ENCODE data around the gene KCNE2.

DNA sequence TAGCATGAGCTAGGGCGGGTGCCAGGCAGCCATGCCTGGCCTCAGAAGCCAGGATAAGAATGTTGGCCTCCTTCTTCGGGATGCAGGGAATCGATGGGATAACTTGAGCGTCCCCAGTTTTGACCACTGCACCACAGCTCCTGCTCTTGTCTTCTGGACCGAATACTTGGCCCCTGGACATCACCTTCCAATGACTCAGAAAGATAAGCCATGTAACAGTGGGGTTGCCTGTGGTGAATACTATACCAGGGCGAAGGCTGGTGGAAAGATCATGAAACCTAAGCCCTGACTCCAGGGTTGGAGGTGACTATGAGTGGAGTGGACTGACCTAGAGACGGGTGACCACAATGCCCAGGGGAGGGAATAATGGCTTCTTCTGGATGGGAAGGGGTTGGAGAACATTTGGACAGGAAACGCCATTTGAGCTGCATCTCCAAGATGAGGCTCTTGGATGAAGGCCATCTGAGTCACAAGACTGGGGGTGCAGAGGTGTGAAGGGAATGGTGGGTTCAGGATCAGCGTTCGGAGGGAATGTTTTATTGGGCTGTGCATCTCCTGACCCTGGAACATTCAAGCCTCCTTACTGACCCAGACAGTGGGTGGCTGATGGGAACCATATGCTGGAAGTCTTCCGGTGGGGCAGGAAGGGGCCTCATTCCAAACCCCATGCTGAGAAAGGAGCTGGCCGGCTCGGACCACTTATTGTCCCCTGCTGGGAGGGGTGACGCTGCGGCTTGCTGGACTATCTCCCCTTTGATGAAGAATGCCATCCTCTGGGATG is 18.5 kb upstream of the KCNE2 start:
- TF ChIP-seq, protein P1, sequence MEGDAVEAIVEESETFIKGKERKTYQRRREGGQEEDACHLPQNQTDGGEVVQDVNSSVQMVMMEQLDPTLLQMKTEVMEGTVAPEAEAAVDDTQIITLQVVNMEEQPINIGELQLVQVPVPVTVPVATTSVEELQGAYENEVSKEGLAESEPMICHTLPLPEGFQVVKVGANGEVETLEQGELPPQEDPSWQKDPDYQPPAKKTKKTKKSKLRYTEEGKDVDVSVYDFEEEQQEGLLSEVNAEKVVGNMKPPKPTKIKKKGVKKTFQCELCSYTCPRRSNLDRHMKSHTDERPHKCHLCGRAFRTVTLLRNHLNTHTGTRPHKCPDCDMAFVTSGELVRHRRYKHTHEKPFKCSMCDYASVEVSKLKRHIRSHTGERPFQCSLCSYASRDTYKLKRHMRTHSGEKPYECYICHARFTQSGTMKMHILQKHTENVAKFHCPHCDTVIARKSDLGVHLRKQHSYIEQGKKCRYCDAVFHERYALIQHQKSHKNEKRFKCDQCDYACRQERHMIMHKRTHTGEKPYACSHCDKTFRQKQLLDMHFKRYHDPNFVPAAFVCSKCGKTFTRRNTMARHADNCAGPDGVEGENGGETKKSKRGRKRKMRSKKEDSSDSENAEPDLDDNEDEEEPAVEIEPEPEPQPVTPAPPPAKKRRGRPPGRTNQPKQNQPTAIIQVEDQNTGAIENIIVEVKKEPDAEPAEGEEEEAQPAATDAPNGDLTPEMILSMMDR (conservative IDR thresholded peaks at IDR 0.05) = no peak
- no peak for TF ChIP-seq ZFX (IDR thresholded peaks at IDR 0.05)
